ENCODE results near the gene DLGAP1.

DLGAP1 gene

DNA sequence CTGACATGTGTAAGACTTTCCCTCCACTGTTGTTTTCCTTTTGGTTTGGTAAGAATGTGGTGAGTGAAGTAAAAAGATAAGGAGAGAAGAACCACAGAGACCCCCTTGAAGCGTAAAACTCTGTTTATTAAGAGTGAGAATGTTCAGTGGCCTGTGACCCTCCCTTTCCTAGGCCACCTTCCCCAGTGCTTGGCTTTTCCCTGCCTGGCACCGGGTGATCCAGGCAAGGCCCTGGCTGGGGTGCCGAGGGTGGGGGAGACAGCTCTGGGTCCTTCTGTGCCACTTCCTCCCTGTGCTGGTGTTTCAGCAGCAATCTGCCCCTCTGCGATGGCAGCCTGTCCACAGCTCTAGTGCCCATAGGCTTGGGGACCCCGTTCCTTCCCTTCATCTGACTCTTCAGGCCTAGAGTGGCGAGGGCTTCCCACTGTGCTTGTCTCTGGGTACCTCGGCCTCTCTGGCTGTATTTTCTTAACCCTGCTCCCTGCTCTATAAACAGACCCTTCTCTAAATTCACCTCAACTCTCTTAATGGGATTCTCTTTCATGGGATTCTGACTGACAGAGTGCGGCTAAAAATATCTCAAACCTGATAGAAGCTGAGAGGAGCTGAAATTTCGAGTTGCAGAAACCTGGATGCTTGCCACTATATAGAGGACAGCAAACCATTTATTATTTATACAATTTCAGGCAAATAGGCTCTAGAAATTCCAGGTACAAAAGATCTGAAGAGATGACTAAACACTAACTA, 461.0 kb downstream of the DLGAP1 start:
- no peak for DNase-seq (ENCODE audit: low read depth)

DNA sequence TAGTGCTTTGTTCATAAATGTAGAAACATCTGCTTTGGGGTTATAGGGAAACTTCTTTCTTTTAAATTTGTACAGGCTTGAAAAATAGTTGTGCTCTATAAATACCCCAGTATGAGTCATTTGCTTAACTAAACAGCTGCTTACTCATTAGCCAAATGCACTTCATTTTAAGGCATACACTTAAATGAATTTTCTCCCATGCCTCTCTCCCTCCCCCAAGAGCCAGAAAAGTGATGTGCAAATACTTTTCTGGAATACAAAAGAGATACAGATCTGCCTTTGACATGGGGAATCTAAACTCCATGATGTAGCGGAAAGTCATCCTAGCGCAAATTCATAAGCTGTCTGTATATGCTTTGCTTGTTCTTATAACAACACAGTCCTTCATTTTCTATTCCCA, 469.4 kb downstream of the DLGAP1 start:
- DNase-seq (ENCODE audit: low read depth): no peak

DNA sequence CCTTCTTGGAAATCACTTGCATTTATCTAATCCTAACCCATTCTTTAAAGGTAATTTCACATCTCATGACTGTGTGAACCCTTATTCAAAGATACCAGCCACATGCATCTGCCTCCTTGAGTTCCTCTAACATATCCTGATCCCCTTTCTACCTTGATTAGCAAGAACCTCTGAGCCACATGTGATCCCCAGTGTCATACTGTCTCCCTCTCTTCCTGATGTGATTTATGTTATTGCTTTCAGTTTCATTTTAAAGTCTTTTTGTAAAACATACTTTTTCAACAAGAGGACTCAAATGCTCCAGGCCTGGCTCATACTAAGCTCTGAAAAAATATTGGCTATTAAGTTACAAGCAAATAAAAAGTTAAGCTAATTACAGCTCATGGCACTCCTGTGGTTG, 470.1 kb downstream of the DLGAP1 start:
- DNase-seq (ENCODE audit: low read depth): no peak

DNA sequence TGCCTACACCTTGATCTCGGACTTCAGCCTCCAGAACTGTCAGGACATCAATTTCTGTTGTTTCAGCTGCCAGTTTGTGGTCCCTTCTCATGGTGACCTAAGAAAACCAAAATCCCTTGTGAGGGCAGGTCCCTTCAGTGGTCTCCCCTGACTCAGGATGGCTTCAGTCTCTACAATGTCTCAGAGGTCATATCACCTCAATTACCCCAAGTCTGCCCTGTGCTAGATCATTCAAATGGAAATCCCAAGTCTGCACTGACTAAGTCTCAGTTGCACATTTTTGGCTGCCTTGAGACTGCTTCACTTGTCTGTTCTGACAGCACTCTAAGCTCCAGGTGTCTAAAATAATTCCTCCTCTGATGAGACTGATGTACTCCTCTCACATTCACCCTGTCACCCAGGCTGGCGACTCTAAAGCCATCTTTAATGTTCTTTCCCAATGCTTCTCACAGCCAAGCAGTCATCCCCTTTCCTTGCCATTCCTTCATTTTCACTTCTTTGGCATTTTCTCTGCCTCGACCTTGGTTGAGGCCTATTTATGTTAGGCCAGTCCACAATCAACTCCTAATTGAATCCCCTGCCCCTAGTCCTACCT, 470.8 kb downstream of the DLGAP1 start:
- no peak for DNase-seq (ENCODE audit: low read depth)

DNA sequence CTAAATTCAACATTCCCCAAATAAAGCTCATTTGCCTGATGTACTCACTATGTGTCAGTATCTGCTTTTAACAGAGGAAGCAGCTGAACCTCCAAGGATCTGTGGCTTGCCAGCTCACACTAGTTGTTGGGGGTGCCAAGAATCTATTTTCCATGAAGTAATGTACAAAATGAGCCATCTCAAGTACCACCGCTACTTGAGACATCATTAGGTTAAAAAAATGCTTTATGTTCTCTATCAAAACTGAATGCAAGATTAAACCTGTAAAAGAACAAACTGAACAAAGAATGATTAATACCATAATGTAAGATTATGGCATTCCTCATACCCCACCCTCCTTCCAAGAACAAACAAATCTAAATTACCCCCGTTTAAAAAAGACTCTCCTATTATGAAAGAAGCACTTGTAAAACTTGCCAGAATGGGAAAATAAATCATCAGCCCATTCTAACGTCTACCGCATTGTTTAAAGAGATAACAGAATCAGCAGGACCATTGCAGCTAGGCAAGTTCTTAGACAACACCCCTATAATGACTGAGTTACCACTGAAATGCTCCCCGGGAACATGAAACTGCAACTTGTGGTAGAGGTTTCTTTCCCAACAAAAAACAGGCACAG, 471.6 kb downstream of the DLGAP1 start:
- DNase-seq (ENCODE audit: low read depth): no peak

DNA sequence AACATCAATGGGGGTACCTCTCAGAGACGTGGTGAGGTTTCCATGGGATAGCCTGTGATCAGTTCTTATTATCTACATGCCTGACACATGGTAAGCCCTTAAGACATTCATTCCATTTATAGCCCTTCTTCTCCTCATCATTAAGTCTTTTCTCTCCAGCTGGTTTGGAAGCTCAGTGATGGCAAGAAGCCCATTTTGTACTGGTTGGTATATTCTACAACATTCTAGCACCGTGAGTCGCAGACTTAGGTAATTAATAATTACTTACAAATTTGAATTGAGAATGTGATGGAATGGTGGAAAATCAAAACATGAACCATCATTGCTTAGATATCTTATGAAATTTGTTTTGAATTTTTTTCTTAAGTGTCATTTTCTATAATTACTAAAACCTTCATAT, 472.6 kb downstream of the DLGAP1 start:
- DNase-seq (ENCODE audit: low read depth): no peak

DNA sequence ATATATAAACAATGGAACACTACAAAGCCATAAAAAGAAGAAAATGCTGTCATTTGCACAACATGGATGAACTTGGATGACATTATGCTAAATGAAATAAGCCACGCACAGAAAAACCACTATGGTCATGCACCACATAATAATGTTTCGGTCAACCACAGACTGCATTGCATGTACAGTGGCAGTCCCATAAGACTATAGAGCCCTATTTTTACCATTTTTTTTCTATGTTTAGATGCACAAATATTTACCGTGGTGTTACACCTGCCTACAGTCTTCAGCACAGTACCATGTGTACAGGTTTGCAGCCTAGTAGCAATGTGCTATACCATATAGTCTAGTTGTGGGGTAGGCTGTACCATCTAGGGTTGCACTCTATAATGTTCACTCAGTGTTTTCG, 476.1 kb downstream of the DLGAP1 start:
- DNase-seq (ENCODE audit: low read depth): no peak

DNA sequence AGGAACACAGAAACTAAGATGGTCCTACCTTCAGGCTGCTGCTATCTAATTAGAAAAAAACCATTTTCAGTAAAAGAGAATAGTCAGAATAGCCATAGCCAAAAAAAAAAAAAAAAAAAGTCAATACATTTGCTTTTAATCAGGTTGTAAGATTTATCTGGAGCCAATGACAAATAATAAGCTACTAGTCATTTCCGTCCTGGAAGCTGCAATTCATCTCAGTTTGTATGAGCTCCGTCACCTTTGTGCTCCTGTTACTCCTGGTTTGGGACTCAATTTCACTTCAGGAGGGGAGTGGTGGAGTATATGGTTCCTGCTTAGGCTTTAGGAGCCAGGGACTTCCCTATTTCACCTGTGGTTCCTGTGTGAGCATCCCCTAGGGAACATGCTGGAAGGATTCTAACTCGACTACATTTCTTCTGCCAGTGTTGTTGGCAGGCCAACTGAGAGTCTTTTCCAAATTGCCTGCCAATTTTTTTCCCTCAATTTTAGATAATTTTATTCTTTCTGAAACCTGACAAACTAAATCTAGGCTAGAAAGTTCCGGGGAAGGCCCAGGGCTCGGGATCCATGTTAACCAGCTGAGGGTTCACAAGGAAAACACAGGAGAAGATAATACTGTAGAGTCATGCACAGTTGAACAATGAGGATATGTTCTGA, 481.8 kb downstream of the DLGAP1 start:
- no peak for DNase-seq (ENCODE audit: low read depth)

DNA sequence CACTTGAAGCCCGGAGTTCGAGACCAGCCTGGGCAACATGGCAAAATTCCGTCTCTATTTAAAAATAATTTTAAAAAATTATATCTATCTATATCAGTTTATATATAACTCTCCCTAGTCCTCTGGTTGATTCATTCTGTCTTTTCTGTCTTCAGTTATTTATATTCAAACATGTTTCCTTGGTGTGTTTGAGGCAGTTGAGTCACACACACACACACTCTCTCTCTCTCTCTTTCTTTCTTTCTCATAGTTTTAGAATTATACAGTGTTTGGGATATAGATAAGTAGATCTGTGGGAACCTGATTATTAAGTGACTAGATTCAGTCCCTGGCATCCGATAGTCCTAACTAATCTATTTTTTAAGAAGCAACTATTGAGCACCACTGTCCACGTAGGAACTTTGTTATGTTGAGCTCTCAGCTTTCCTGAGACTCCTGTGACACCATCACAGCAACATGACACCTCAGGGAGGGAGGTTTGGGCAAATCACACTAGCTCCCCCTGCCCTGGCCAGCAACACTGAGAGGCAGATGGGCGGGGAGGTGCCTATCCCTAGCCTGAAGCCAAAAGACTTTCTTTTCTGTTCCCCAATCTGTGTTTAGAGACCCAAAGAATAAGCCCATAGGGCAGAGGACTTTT, 482.7 kb downstream of the DLGAP1 start:
- DNase-seq (ENCODE audit: low read depth): no peak

DNA sequence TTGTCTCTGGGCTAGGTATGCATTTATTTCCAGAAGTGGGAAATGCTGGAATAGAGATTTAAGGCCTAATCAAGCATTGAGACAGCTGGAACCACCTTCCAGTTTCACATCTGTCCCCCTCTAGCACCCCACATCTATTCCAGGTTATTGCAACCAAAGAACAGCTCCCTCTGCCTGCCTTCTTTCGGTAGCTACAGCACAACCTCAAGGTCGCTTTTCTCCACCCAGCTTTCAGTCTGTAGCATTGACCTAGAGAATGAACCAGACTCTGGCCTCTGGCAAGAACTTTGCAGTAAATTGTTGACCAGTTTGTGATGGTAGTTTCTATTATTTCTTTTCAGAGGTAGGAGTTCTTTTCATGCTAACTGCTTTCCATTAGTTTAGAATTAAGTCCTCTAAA, 484.2 kb downstream of the DLGAP1 start:
- no peak for DNase-seq (ENCODE audit: low read depth)

DNA sequence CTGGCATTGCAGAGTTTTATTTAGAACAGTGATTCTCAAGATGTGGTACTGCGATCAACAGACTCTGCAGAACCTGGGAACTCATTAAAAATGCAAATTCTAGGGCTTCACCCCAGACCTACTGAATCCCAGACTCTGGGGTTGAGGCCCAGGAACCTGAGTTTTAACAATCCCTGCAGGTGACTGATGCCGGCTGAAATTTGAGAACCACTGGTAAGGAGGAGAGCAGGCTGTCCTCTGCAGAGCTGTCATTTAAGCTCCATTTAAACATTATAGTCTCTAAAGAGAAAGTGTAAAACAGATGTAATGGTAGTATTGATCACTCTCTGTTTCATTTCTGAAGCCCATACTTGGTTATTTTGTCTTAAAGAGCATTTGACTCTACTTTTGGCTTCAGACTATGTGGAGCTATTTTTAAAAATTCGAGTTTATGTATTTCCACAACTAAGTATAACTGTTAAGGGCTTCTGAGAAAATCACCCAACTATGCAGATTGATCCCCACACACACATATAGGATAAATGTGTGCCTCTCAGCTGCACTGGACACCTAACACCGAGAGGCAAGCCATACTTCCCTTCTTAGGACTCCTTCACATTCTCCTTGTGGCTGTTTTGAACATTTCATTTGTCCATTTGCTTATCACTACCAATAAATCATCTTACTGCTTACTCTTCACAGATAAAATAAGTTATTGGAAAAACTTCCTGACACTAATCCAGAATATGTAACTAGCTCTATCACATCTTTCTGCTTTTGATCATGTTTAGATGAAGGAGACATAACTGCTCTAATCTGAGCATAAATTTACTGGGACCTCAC, 487.5 kb downstream of the DLGAP1 start:
- no peak for DNase-seq (ENCODE audit: low read depth)

DNA sequence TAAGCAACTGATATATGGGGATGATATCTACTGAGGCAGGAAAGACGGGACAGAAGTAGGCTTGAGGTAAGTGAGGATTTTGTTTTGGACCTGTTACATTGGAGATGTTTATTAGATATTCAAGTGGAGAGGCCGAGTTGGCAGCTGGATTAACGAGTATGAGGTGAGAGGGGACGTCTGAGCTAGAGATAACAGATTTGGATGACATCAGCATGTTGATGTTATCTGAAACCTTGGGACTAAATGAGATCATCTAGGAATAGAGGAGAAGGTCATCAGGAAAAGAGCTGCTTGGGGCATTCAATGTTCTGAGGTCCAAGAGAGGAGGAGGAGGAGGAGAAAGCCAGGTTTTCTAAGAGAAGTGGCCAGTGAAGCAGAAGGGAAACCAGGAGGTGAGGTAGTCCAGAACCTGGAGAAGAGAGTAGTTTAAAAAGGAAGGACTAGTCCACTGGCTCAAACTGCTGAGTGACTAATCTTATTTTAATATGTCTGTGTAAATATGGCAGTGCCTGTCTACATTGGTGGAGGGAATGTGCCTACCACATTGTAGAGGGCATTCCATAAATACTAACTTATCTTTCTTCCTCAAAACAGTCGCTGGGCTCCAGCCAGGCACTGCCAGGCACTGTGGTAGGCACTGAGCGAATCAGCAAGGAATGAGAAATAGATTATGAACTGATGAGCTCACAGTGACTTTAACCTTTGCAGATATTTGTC, 488.3 kb downstream of the DLGAP1 start:
- no peak for DNase-seq (ENCODE audit: low read depth)

DNA sequence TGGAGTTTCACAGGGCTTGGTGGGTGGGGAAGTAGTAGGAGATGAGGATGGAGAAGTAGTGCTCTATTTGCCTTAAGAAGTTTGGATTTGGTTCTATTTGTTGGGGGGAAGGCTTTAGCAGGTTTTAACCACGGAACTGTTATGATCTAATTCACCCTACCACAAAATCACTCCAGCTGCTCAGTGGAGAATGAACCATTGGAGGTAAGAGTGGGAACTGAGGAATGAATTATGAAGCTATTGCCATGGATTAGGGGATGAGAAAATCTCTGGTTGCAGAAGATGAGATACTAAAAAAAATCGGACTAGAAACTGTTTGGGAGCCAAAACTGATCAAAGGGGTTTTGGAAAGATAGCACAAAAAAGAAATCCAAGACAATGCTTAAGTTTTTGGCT, 488.9 kb downstream of the DLGAP1 start:
- DNase-seq (ENCODE audit: low read depth): no peak

DNA sequence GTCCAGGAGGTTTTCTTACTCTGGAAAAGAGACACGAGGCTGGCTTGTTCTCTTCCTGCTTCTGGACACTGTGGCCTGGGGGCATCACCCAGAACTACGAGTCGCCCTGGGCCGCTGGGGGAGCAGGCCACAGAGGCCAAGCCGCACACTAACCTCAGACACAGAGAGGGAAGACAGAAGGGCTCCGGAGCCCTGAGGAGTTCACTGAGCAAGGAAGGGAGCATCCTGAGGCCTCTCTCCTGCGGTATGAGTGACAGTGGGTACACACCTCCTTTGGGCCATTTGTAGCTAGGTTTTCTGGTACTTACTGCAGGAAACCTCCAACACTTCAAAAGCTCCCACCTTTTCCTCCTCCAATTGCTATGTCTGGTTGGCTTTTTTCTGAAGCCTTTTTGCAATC, 494.1 kb downstream of the DLGAP1 start:
- DNase-seq (ENCODE audit: low read depth): no peak

DNA sequence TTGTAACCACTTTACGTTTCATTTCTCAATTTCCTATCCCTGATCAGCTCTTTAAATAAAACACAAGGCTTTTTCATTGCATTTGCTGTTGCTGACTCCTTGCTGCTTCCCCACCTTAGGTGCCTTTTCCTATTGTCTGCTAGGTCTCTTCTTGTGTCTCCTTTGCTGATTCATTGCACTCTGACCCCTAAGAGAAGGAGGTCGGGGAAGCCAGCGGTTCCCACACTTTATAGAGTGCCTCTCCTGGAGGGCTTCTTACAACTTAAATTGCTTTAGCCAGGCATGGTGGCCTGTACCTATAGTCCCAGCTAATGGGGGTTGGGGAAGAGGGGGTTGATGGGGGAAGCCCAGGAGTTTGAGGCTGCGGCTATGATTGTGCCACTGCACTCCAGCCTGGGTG, 495.0 kb downstream of the DLGAP1 start:
- DNase-seq (ENCODE audit: low read depth): no peak

DNA sequence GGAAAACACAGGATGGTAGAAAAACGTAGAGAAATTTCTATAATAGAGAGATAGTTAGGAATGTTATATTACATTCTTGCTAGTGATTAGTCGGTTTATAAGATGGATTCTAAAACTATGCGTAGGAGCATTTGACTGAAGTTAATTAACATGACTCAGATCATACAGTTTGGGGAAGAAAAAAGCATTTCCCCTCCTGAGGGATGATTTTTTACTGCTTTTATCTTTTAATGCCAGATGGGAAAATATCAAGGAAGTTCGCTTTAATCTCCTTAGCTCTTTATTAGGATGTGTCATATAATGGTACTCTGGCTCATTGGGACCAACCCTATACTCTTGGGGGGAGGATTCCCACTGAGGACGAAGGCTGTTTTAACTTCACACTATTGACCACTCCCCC, 503.1 kb downstream of the DLGAP1 start:
- no peak for DNase-seq (ENCODE audit: low read depth)

DNA sequence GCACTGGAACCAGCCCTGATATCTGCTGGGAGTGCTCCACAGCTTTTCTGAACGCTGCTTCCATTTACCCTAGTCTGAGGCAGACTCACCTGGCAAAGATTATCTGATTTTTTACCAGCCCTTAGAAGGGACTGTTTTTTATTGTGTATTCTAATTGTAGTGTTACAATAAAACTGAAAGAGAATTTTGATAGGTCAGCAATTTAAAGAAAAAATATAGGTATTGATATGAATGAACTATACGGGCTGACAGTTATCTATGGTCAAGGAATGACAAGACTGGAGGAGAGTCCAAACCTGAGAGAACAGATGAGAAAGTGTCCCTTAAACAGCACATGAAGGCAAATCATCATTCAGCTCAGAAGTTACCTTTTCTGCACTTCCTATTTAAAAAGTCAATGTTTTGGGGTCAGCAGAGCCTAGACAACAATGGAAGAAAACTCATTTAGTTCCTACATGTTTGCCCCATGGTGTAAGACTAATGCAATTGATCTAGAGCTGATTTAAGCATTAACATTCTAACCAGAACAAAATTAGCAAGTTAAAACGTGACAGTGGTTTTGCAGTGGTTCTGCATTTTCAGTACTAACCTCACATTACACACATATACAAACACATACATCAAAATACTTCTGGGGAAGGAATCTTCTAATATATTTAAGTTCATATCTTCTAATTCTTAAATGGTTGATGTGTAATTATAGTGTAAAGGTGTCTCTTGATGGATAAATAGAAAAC, 504.3 kb downstream of the DLGAP1 start:
- no peak for DNase-seq (ENCODE audit: low read depth)

DNA sequence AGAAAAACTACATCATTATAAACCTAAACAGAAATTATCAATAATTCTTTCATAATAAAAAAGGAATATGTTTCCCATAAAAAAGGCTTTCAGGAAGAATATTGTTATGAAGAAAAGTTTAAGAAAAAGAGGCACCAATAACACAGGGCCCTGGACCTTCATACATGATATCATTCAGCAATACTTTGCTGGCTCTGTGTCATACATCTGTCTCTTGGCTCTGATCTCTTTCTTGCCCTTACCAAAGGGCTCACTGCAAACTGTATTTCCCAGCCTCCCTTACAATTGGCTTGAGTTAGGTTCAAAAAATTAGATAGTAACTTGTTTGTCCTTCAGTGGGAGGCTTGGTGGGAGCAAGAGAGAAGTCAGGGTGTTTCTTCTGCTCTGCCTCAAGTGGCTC, 506.1 kb downstream of the DLGAP1 start:
- no peak for DNase-seq (ENCODE audit: low read depth)

DNA sequence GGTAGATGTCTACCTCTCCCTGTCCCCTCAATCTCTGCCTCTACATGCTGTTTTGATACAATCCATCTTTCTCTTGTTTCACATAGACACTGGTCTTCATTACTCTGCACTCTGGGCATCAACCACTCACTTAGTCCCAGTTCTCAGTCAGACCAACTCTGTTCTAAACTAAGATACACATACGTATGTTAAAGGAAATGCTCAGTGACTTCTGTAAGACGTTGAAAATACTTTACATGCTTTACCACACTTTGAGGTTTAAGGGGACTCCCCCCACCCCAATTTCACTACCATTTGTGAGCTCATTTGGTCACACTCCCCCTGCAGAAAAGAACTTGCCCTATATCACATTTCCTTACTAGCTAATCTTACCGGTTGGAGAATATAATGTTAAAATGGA, 507.7 kb downstream of the DLGAP1 start:
- DNase-seq (ENCODE audit: low read depth): no peak

DNA sequence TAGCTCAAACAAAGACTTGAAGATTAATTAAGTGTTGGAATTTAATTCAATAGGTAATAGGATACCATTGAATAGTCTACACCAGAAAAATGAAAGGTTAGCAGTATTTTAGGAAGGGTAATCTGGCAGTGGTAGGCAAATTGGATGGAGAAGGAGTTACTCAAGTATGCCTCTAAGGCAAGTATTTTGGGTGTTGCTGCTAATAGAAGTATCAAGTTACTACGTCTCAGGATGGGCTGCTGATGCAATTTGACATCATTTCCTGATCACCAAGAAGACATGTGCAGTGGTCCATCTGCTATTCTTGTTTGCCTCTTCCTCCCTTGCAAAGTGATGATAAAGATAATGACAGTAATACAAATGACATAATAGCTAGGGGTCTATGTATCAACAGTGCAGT, 519.8 kb downstream of the DLGAP1 start:
- DNase-seq (ENCODE audit: low read depth): no peak
